Esophagus squamous epithelium (tissue), 4 donors: ENCODE measurements around the gene HSPG2.

Experiments
- CTCF ChIP-seq, 6 experiments: fragments of 450-650 bp in 4 of 6; fragments of 200-600 bp in 2 of 6; sonication (generic) in 2 of 6; IDR thresholded peaks; one replicate each; pipeline ENCODE4 v1.5.1; 2016 to 2019; ENCODE audit warnings: antibody characterized with exemption in 6 of 6, mild to moderate bottlenecking in 4 of 6, moderate library complexity in 4 of 6
- POLR2A ChIP-seq, 4 donors: fragments of 450-650 bp; IDR thresholded peaks; one replicate each; pipeline ENCODE4 v1.6.1; 2017; ENCODE audit warnings: antibody characterized with exemption in 4 of 4, mild to moderate bottlenecking in 4 of 4, moderate library complexity in 3 of 4

GRCh38 chr1:21899987-21900386, 37.1 kb downstream of the HSPG2 start:
- TF ChIP-seq CTCF (IDR thresholded peaks at IDR 0.05) (no peak), POLR2A (IDR thresholded peaks at IDR 0.05) (no peak)
